Umbilical cord (tissue), 2 donors: ENCODE results near the gene C18orf63. TPM values are rescaled to one million over a fixed set of nuclear protein-coding genes. Genes with fewer than 3 reads are reported as not detected.
"Not testable (repeated sequence)": the region's sequence is repeated elsewhere in the genome, so short reads cannot be mapped to it uniquely, and the experiment has no call there.

Source experiments
- DNase-seq: peaks from one replicate; pipeline ENCODE4 v3.0.0-alpha.2; 2015; ENCODE audit warnings: low spot score
- total RNA-seq: library from RNA; depleted of rRNA; stranded (reverse); fragments of >200 nt; gene quantifications from one replicate; pipeline ENCODE4 v1.2.3, GENCODE V29; 2014; ENCODE audit warnings: low replicate concordance; ENCODE audit not compliant: insufficient read depth

The C18orf63 gene
- total RNA-seq, 1 donor from 2014 or later, result 2.9 TPM

DNA sequence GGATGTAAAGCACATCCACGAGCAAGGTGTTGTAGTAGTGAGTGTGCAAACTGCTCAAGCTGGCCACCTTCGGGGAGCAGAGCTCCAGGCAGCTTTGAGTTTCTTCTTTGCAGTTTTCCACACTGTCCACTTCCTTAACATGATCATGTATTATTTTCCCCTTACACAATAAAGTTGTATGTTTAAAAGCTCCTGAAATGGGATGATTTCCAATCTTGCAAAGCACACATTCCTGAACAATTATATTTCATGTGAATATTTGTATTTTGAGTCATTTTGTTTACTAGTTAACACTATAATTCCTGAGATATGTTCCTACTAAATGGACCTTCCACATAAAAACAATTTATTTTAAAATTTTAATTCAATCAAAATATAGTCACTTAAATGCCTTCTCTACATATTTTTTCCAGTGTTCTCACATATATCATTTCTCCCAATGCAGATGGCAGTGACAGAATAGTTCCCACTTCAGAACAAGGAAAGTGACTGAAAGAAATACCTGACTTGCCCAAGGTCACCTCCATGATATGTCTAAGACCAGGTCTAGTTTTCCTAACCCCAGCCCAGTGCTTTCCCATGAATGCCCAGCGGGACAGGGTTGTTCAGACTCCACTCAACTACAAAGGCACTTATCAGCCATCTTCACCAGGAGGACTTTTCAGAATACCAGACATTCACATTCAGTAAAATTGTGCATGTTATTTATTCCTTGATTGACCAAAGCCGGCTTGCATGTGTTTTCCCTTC is 29.4 kb upstream of the C18orf63 start:
- DNase-seq, result no peak

GRCh38 chr18:74286856-74287255 is 28.8 kb upstream of the C18orf63 start:
- DNase-seq, result no peak

GRCh38 chr18:74288041-74288440 is 27.6 kb upstream of the C18orf63 start:
- no peak for DNase-seq

DNA sequence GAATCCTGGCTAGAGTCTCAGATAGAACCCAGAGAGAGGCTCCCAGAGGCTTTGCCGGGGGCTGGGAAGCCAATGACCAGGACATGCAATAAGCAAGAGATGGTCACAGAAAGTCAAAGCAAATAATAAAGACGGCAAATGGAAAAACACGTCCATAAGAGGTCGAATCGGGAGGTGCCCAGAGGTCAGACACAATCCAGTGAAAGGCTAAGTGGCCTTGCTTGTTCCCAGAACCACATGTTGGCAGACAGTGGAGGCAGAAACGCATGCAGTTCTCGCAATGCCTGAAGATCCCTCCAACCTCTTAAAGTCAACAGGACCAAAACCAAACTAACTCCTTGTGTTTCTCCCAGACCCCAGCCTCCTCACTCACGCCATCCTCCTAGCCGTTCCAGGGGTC is 26.9 kb upstream of the C18orf63 start:
- no peak for DNase-seq

- DNase-seq, result no peak
Observed at GRCh38 chr18:74289137-74289536, 26.5 kb upstream of the C18orf63 start.

- no peak for DNase-seq
Observed at GRCh38 chr18:74290021-74290420, 25.6 kb upstream of the C18orf63 start.

GRCh38 chr18:74290794-74291471 is 24.7 kb upstream of the C18orf63 start:
- peak; percentile 46 for DNase-seq

DNA sequence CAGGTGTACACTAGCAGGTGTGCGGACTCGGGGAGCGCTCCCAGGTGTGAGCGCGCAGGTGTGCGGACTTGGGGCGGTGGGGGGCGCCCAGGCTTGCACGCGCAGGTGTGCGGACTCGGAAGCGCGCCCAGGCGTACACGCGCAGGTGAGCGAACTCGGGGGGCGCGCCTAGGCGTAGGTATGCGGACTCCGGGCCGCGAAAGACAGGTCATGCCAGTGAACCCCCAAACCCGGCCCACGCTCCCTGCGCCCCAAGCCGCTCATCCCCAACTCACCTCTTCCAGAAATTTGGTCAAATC is 24.2 kb upstream of the C18orf63 start:
- peak; percentile 13 for DNase-seq

- DNase-seq, result peak; percentile 99
Observed at GRCh38 chr18:74291771-74292540, 23.7 kb upstream of the C18orf63 start, which contains the start of gene CYB5A. CYB5A (minus strand) TSS chr18:74291963; CDS start chr18:74291875, 88 bp downstream.

DNA sequence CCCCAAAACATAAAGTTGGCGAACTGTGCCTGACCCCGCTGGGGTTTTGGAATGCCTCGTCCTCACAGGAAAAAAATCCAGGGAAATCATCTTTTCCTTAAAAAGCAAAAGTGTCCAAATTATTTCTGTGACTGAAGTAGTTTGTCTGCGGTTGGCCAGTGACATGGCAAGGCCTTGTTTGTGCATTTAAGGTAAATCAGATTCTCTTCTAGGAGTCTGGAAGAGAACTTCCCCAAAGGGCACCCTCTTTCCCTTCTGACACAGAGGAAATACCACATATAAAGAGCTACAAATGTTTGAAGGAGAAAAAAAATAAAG is 23.1 kb upstream of the C18orf63 start:
- DNase-seq, result no peak

DNA sequence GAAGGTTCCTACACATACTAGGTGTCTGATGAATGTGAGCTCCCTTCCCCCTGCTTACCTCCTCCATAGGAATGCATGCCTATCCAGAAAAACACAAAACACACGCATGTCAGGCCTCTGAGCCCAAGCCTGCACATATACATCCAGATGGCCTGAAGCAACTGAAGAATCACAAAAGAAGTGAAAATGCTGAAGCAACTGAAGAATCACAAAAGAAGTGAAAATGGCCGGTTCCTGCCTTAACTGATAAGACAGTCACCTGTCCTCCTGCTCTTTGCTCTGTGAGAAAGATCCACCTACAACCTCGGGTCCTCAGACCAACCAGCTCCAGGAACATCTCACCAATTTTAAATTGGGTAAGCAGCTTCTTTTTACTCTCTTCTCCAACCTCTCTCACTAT is 22.7 kb upstream of the C18orf63 start:
- not testable (repeated sequence) for DNase-seq

DNA sequence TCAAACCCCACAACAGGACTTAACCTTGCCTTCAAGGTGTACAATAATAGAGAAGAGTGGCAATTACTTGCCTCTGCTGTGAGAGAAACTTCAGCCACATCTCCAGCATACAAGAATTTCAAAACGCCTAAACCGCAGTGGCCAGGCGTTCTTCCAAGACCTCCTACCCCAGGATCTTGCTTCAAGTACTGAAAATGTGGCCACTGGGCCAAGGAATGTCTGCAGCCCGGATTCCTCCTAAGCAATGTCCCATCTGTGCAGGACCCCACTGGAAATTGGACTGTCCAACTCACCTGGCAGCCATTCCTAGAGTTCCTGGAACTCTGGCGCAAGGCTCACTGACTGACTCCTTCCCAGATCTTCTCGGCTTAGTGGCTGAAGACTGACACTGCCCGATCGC is 21.1 kb upstream of the C18orf63 start:
- no peak for DNase-seq

DNA sequence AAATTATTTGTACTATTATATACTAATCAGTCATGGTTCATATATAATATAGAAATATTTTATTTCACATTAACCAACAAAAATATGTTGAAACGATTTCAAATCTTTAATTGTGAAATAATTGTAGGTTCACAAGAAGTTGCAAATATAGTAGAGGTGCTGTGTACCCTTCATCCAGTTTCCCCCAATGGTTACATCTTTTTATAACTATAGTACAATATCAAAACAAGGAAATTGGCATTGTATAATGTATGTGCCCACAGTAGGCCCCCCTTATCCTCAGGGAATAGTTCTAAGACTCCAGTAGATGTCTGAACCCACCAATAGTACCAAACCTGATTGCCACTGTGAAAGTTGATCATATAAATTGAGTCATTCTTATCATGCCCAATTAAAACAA is 16.5 kb upstream of the C18orf63 start:
- DNase-seq, result no peak

GRCh38 chr18:74299746-74300145 is 15.9 kb upstream of the C18orf63 start:
- DNase-seq, result no peak

GRCh38 chr18:74303306-74303705 is 12.3 kb upstream of the C18orf63 start:
- DNase-seq, result no peak

- no peak for DNase-seq
Observed at GRCh38 chr18:74303936-74304335, 11.7 kb upstream of the C18orf63 start.

GRCh38 chr18:74310411-74310810 is 5.2 kb upstream of the C18orf63 start:
- no peak for DNase-seq

GRCh38 chr18:74311000-74311399 is 4.6 kb upstream of the C18orf63 start:
- DNase-seq, result no peak

- DNase-seq, result no peak
Observed at GRCh38 chr18:74314759-74315463, 728 bp upstream of the C18orf63 start.

- DNase-seq, result peak; percentile 12
Observed at GRCh38 chr18:74316257-74317170, 875 bp downstream of the C18orf63 start.

- DNase-seq, result no peak
Observed at GRCh38 chr18:74326231-74326630, 10.6 kb downstream of the C18orf63 start.
